ENCODE results near the gene ATP8A2.

Gene ATP8A2

DNA sequence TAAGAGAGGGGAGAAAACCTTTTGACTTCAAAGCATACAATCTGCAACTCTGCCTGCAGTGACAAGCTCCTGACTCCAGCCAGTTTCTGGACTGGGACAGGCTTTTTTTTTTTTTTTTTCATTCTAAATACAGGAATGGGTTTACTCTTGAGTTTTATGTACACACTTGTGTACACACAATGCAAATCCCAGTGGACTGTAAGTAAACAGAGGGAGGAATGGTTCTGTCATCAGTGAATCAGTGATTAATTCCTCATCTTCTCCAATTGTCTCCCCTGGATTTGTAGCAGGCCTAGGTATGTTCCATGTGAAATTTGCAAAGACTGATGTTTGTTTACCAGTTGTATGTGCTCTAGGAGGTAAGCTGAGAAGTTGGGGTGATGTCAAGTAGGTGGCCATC lies 495.3 kb downstream of the ATP8A2 start:
- H3K36me3 ChIP-seq (replicated peaks; ENCODE audit: insufficient read depth, low read length), result no peaks in the 10 kb centered on the region
- H3K9me2 ChIP-seq (replicated peaks; ENCODE audit: insufficient read depth, low read length), result no peaks in the 10 kb centered on the region
- no peaks in the 10 kb centered on the region for H3K27me3 ChIP-seq (replicated peaks; ENCODE audit: insufficient read depth, low read length)
- no peak overlapping the region for H3K27ac ChIP-seq (ENCODE audit: low read length)
- H3K9ac ChIP-seq (ENCODE audit: low read length), result no peak overlapping the region
- no peak overlapping the region for H2AFZ ChIP-seq (ENCODE audit: low read length)
- no peaks in the 10 kb centered on the region for H4K20me1 ChIP-seq (ENCODE audit: insufficient read depth, low read length)
- no peaks in the 10 kb centered on the region for H3K9me3 ChIP-seq (replicated peaks; ENCODE audit: insufficient read depth, low read length)
- H3K4me3 ChIP-seq (ENCODE audit: low read length), result no peak overlapping the region
- no peaks in the 10 kb centered on the region for H3K79me2 ChIP-seq (ENCODE audit: low read length)
- H3K4me1 ChIP-seq (ENCODE audit: low read length), result peaks cover 10% of the 10 kb centered on the region; the same call in 1 of the 2 replicates
- no peak for DNase-seq
- H3F3A ChIP-seq (ENCODE audit: insufficient read depth, low read length), result 0 out of 2 replicates have a peak, but pooled peaks cover 3% of the 10 kb centered on the region
- TF ChIP-seq EZH2phosphoT487 (IDR thresholded peaks at IDR 0.05; ENCODE audit: low read length) (no peak), EZH2 (optimal IDR thresholded peaks at IDR 0.05; ENCODE audit: low read depth, low read length) (no peak)
- TF ChIP-seq, protein P1, sequence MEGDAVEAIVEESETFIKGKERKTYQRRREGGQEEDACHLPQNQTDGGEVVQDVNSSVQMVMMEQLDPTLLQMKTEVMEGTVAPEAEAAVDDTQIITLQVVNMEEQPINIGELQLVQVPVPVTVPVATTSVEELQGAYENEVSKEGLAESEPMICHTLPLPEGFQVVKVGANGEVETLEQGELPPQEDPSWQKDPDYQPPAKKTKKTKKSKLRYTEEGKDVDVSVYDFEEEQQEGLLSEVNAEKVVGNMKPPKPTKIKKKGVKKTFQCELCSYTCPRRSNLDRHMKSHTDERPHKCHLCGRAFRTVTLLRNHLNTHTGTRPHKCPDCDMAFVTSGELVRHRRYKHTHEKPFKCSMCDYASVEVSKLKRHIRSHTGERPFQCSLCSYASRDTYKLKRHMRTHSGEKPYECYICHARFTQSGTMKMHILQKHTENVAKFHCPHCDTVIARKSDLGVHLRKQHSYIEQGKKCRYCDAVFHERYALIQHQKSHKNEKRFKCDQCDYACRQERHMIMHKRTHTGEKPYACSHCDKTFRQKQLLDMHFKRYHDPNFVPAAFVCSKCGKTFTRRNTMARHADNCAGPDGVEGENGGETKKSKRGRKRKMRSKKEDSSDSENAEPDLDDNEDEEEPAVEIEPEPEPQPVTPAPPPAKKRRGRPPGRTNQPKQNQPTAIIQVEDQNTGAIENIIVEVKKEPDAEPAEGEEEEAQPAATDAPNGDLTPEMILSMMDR (IDR thresholded peaks at IDR 0.05; ENCODE audit: low read length), result no peak
- no peak overlapping the region for H3K4me2 ChIP-seq (ENCODE audit: low read depth, low read length)

DNA sequence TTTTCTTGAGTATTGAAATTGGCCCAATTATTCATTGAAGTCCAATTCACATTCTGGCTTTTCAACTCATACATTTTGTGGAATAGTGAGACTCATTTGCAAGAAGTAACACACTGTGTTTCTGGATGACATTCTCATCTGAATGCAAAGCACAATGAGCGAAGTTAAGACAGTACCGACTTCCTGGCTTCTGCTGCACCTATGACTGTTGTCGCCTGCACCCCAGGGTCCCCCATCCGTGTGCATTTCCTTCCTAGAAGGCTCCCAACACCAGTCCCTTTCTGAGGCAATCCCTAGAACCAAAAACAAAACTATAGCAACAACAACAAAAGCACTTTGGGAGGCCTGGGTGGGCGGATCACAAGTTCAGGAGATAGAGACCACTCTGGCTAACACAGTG lies 496.7 kb downstream of the ATP8A2 start:
- TF ChIP-seq, protein P1 (IDR thresholded peaks at IDR 0.05; ENCODE audit: low read length), result no peak
- no peak for TF ChIP-seq EZH2 (optimal IDR thresholded peaks at IDR 0.05; ENCODE audit: low read depth, low read length)
- TF ChIP-seq EZH2phosphoT487 (IDR thresholded peaks at IDR 0.05; ENCODE audit: low read length), result no peak
- no peaks in the 10 kb centered on the region for H3K79me2 ChIP-seq (ENCODE audit: low read length)
- no peaks in the 10 kb centered on the region for H3K36me3 ChIP-seq (replicated peaks; ENCODE audit: insufficient read depth, low read length)
- no peak overlapping the region for H3K9ac ChIP-seq (ENCODE audit: low read length)
- no peak overlapping the region for H2AFZ ChIP-seq (ENCODE audit: low read length)
- no peak overlapping the region for H3K27ac ChIP-seq (ENCODE audit: low read length)
- peaks cover 15% of the 10 kb centered on the region for H3K4me1 ChIP-seq (ENCODE audit: low read length)
- no peak overlapping the region for H3K4me2 ChIP-seq (ENCODE audit: low read depth, low read length)
- no peaks in the 10 kb centered on the region for H4K20me1 ChIP-seq (ENCODE audit: insufficient read depth, low read length)
- H3K9me2 ChIP-seq (replicated peaks; ENCODE audit: insufficient read depth, low read length), result no peaks in the 10 kb centered on the region
- no peak overlapping the region for H3K4me3 ChIP-seq (ENCODE audit: low read length)
- DNase-seq, result no peak
- H3K9me3 ChIP-seq (replicated peaks; ENCODE audit: insufficient read depth, low read length), result no peaks in the 10 kb centered on the region
- 0 out of 2 replicates have a peak, but pooled peaks cover 3% of the 10 kb centered on the region for H3F3A ChIP-seq (ENCODE audit: insufficient read depth, low read length)
- H3K27me3 ChIP-seq (replicated peaks; ENCODE audit: insufficient read depth, low read length), result no peaks in the 10 kb centered on the region

- H3K27ac ChIP-seq (ENCODE audit: low read length), result no peak overlapping the region
- H3K9me2 ChIP-seq (replicated peaks; ENCODE audit: insufficient read depth, low read length), result no peaks in the 10 kb centered on the region
- H3F3A ChIP-seq (ENCODE audit: insufficient read depth, low read length), result 0 out of 2 replicates have a peak, but pooled peaks cover 3% of the 10 kb centered on the region
- TF ChIP-seq, protein P1 (IDR thresholded peaks at IDR 0.05; ENCODE audit: low read length), result no peak
- TF ChIP-seq EZH2 (optimal IDR thresholded peaks at IDR 0.05; ENCODE audit: low read depth, low read length) (no peak), EZH2phosphoT487 (IDR thresholded peaks at IDR 0.05; ENCODE audit: low read length) (no peak)
- no peaks in the 10 kb centered on the region for H3K9me3 ChIP-seq (replicated peaks; ENCODE audit: insufficient read depth, low read length)
- no peak overlapping the region for H3K4me2 ChIP-seq (ENCODE audit: low read depth, low read length)
- DNase-seq, result no peak
- H3K9ac ChIP-seq (ENCODE audit: low read length), result no peak overlapping the region
- no peaks in the 10 kb centered on the region for H4K20me1 ChIP-seq (ENCODE audit: insufficient read depth, low read length)
- H3K4me1 ChIP-seq (ENCODE audit: low read length), result peaks cover 15% of the 10 kb centered on the region
- H3K36me3 ChIP-seq (replicated peaks; ENCODE audit: insufficient read depth, low read length), result no peaks in the 10 kb centered on the region
- no peaks in the 10 kb centered on the region for H3K79me2 ChIP-seq (ENCODE audit: low read length)
- no peak overlapping the region for H2AFZ ChIP-seq (ENCODE audit: low read length)
- H3K4me3 ChIP-seq (ENCODE audit: low read length), result no peak overlapping the region
- H3K27me3 ChIP-seq (replicated peaks; ENCODE audit: insufficient read depth, low read length), result no peaks in the 10 kb centered on the region
Observed at GRCh38 chr13:25869941-25870340, 498.2 kb downstream of the ATP8A2 start.

All from MM.1S (cell line).